ENCODE data around the gene KCNG3.

The KCNG3 gene

DNA sequence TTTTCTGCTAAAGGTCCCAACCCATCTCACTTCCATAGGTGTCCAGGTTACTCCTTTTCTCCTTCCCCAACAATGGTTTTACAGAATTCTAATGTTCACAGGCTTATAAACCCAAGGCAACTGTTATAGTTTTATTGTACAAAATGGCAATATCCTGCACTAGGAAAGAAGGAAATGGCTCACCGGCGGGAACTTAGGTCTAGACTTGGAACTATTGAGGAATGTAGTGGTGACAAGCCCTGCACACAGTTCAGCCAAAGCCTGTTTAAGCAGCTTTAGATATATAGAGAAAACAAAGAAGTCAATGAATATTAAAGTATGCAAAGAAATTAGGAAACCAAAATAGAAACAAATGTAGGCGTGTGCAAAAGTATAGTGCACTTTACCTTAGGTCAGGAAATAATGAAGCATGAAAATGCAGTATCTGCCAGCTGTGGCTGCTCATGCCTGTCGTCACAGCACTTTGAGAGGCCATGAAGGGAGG is 22.7 kb upstream of the KCNG3 start:
- DNase-seq (ENCODE audit: low spot score), result no peak
- TF ChIP-seq, protein P1, sequence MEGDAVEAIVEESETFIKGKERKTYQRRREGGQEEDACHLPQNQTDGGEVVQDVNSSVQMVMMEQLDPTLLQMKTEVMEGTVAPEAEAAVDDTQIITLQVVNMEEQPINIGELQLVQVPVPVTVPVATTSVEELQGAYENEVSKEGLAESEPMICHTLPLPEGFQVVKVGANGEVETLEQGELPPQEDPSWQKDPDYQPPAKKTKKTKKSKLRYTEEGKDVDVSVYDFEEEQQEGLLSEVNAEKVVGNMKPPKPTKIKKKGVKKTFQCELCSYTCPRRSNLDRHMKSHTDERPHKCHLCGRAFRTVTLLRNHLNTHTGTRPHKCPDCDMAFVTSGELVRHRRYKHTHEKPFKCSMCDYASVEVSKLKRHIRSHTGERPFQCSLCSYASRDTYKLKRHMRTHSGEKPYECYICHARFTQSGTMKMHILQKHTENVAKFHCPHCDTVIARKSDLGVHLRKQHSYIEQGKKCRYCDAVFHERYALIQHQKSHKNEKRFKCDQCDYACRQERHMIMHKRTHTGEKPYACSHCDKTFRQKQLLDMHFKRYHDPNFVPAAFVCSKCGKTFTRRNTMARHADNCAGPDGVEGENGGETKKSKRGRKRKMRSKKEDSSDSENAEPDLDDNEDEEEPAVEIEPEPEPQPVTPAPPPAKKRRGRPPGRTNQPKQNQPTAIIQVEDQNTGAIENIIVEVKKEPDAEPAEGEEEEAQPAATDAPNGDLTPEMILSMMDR (IDR thresholded peaks at IDR 0.05), result no peak
- no peak overlapping the region for H3K4me3 ChIP-seq
- no peak overlapping the region for H3K27ac ChIP-seq

DNA sequence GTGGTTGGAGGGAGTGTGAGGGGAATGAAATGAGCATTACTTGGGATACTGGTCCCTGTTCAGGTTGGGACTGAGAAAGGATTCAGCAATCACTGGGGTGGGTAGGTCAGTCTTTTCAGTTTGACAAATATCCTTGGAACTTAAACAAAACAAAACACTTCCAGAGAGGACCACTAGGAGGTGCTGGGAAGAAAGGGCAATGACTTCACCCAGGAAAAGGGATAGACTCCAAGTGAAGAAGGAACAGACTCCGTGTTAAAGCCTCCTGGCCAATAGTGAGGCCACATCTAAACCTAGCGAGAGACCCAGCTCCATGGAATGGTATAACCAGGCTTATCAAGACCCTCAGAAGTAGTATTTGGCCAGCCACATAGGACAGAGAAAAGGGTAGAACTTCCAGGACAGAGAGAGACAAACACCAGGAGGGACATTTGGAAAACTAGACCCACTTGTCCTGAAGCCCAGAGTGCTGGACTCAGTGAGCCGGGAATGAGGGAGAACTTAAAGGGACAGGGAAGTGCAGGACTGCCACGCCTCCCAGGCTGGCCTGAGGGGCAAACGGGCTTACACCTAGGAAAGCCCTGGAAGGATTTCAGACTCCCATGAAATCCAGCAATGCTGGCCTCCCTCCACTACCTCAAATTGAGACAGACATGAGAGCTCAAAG is 19.6 kb upstream of the KCNG3 start:
- Histone ChIP-seq H3K27ac (no peak overlapping the region), H3K4me3 (no peak overlapping the region)
- DNase-seq (ENCODE audit: low spot score), result no peak
- TF ChIP-seq, protein P1 (IDR thresholded peaks at IDR 0.05), result no peak

DNA sequence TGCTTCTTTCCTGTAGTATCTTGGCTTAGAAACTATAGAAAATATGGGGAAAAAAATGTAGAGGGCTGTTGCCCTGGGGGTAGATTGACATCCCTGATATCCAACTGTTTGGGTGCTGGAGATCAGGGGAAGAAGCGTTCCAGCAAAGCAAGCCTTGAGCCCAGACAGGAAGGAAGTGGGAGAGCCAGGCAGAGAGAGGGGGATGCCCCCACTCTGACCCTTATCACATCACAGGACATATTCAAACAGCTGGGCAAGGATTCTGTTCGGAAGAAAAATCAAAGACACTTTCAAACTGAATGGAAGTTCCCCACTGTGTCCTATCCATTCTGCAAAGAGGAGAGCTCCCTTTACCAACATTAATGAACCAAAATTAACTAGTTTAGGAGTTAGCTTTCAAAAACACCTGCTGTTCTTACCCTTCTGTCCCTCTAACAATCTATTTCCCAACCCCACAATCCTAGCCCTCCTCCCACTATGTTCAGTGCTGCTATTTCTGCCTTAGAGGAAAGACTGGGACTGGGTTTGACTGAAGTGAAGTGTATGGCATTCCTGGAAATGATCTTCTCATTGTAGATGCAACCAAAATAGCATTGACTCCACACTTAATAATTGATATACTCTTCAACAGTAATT is 16.9 kb upstream of the KCNG3 start:
- DNase-seq (ENCODE audit: low spot score), result no peak
- TF ChIP-seq, protein P1 (IDR thresholded peaks at IDR 0.05), result no peak
- H3K27ac ChIP-seq, result no peak overlapping the region

DNA sequence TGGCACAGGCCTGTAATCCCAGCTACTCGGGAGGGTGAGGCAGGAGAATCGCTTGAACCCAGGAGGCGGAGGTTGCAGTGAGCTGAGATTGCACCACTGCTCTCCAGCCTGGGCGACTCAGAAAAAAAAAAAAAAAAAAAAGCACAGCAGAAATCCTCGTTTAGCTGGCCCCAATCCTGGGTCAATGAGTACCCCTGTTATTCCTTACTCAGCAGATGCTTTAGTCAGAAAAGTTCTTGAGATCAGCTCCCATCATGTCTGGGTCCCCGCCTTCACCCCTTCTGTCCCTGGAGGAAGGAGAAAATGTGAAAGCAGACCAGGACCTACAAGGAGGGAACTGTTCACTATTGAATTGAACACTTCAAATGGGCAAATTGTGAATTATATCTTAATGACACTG is 16.4 kb upstream of the KCNG3 start:
- Histone ChIP-seq H3K4me3 (no peak overlapping the region), H3K27ac (no peak overlapping the region)
- TF ChIP-seq, protein P1 (IDR thresholded peaks at IDR 0.05), result no peak
- no peak for DNase-seq (ENCODE audit: low spot score)

More for the DNA sequence above, 16.9 kb upstream of the KCNG3 start:
- no peak overlapping the region for H3K4me3 ChIP-seq

DNA sequence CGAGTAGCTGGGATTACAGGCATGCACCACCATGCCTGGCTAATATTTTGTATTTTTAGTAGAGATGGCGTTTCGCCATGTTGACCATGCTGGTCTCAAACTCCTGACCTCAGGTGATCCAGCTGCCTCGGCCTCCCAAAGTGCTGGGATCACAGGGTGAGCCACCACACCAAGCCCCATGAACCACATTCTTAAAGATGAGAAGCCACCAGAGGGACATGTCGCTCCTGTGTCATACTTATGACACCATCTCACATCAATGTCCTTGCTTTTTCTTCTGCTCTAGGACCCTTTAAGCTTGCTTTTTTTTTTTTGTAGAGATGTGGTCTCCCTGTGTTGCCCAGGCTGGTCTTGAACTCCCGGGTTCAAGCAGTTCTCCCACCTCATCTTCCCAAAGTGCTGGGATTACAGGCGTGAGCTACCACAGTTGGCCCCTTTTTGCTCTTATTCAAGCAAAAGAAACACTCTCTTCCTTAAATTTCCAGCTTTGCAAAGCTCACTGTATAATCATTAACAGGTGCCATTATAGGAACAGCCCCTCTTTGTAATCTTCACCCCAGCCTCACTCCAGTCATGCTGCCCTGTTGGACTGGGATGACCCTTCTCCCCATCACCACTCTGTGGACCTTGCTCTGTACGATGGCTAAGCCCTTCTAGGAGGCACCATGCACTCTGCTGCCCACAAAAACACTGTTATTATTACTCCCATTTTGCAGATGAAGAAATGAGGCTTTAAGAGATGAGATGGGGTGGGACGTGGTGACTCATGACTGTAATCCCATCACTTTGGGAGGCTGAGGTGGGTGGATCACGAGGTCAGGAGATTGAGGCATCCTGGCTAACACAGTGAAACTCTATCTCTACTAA is 10.8 kb upstream of the KCNG3 start:
- DNase-seq (ENCODE audit: low spot score), result no peak
- H3K27ac ChIP-seq, result no peak overlapping the region
- TF ChIP-seq, protein P1 (IDR thresholded peaks at IDR 0.05), result no peak
- H3K4me3 ChIP-seq, result no peak overlapping the region

DNA sequence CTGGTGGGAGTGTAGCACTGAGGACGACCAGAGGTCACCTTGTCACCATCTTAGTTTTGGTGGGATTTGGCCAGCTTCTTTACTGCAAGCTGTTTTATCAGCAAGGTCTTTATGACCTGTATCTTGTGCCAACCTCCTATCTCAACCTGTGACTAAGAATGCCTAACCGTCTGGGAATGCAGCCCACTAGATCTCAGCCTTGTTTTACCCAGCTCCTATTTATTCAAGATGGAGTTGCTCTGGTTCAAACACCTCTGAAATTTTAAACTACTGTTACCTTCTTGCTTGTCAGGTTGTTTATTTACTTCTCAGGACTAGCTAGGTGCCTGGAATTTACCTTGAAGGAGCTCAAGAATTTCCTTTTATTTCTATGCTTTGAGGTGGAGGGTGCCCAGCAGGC is 9.5 kb upstream of the KCNG3 start:
- Histone ChIP-seq H3K4me3 (no peak overlapping the region), H3K27ac (no peak overlapping the region)
- TF ChIP-seq, protein P1 (IDR thresholded peaks at IDR 0.05), result no peak
- no peak for DNase-seq (ENCODE audit: low spot score)

Measured in coronary artery (tissue), 2 donors.